GM12892 (cell line): Measurements from ENCODE around the gene ITGB5.

ENCODE experiments used
- POLR2A ChIP-seq: IDR thresholded peaks from 2 replicates; pipeline ENCODE4 v1.6.1; 2011; ENCODE audit warnings: low read depth, low read length, control low read depth
- POLR2AphosphoS5 ChIP-seq: IDR thresholded peaks from 2 replicates; pipeline ENCODE4 v1.6.1; 2011; ENCODE audit warnings: low read depth, low read length, control low read depth

DNA sequence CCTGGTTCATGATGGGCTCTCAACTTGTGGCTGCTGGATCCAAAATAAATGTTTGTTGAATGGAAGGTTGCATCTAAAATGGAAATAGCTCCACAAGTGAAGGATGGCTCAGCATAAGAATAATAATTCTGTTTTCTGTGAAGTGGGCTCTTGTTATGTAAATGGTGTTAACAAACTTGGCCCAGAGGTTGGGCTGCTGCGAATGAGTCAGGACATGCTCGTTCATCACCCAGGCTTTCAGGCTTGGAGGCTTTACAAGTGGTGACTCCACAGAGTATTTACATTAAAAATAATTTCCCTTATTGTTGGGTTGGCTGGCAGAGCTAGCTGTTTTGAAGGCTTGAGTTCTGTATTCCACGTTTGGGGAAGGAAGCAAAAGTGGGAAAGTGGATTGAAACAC lies 60.5 kb downstream of the ITGB5 start:
- TF ChIP-seq POLR2A (no peak), POLR2AphosphoS5 (no peak)
